NCI-H446 (cell line): ENCODE data around the gene EEF1B2.
A peak's percentile ranks its signal among the peaks of the same experiment; 100 is the strongest.
"Not testable (repeated sequence)": the region's sequence is repeated elsewhere in the genome, so short reads cannot be mapped to it uniquely, and the experiment has no call there.

Source experiments
- DNase-seq, 2 experiments: peaks; one replicate each; lab custom pipeline; 2025; lab: John Stamatoyannopoulos, UW

The EEF1B2 gene

GRCh38 chr2:206159346-206160124, at the start of gene EEF1B2, which contains the start of gene NDUFS1:
Gene EEF1B2, plus strand, starts transcription at chr2:206159895. Its CDS starts 85 bp downstream, at chr2:206159980.
Gene NDUFS1, minus strand, starts transcription at chr2:206159444. Its CDS starts 5,766 bp downstream, at chr2:206153678.
- DNase-seq = peak; percentile 94 to 98

GRCh38 chr2:206112108-206112507, 47.6 kb upstream of the EEF1B2 start:
- DNase-seq = no peak

GRCh38 chr2:206112846-206113547, 46.7 kb upstream of the EEF1B2 start:
- no peak for DNase-seq

GRCh38 chr2:206115026-206115578, 44.6 kb upstream of the EEF1B2 start:
- DNase-seq = no peak

GRCh38 chr2:206116278-206116677, 43.4 kb upstream of the EEF1B2 start:
- no peak for DNase-seq

- not testable (repeated sequence) for DNase-seq
Observed at GRCh38 chr2:206122569-206122968, 37.1 kb upstream of the EEF1B2 start.

- no peak for DNase-seq
Observed at GRCh38 chr2:206125901-206126300, 33.8 kb upstream of the EEF1B2 start.

- DNase-seq = no peak
Observed at GRCh38 chr2:206127656-206128055, 32.0 kb upstream of the EEF1B2 start.

- no peak for DNase-seq
Observed at GRCh38 chr2:206143451-206143850, 16.2 kb upstream of the EEF1B2 start.

GRCh38 chr2:206144383-206144782, 15.3 kb upstream of the EEF1B2 start:
- no peak for DNase-seq

- no peak for DNase-seq
Observed at GRCh38 chr2:206145665-206146064, 14.0 kb upstream of the EEF1B2 start.

- no peak for DNase-seq
Observed at GRCh38 chr2:206149330-206149729, 10.4 kb upstream of the EEF1B2 start.

- DNase-seq = no peak
Observed at GRCh38 chr2:206150168-206150567, 9.5 kb upstream of the EEF1B2 start.

- DNase-seq = no peak
Observed at GRCh38 chr2:206150631-206151030, 9.1 kb upstream of the EEF1B2 start.

- no peak for DNase-seq
Observed at GRCh38 chr2:206154197-206154596, 5.5 kb upstream of the EEF1B2 start.

- DNase-seq = not testable (repeated sequence)
Observed at GRCh38 chr2:206157014-206157413, 2.7 kb upstream of the EEF1B2 start.

GRCh38 chr2:206158563-206159345, 941 bp upstream of the EEF1B2 start:
- DNase-seq = no peak

GRCh38 chr2:206160125-206160806, 571 bp downstream of the EEF1B2 start:
- no peak for DNase-seq

- DNase-seq = no peak
Observed at GRCh38 chr2:206160807-206161179, 1.1 kb downstream of the EEF1B2 start.

- DNase-seq = not testable (repeated sequence)
Observed at GRCh38 chr2:206162401-206162800, 2.7 kb downstream of the EEF1B2 start.

- no peak for DNase-seq
Observed at GRCh38 chr2:206163251-206163880, 3.7 kb downstream of the EEF1B2 start.
